Body of pancreas (tissue), 4 donors: ENCODE data around the gene PGK1. TPM values are rescaled to one million over a fixed set of nuclear protein-coding genes. Genes with fewer than 3 reads are reported as not detected.

ENCODE experiments used
- ATAC-seq: fragments of 150-250 bp; one replicate; pipeline ENCODE4 v1.9.1; 2016
- DNase-seq, 4 donors: peaks; one replicate each; pipeline ENCODE4 v3.0.0-alpha.2; 2019
- H3K27ac ChIP-seq, 4 donors: fragments of 200-600 bp; sonication (generic); 1 replicate in 3 of 4; 2 replicates in 1 of 4; pipeline versions ENCODE4 v1.5.1 to v1.6.1; 2016 to 2019; ENCODE audit warnings: mild to moderate bottlenecking in 1 of 4, mixed read lengths in 1 of 4, moderate library complexity in 1 of 4
- H3K27me3 ChIP-seq, 2 donors: fragments of 200-600 bp; sonication (generic); one replicate each; pipeline ENCODE4 v1.6.0; 2016; ENCODE audit warnings: mild to moderate bottlenecking in 1 of 2
- H3K36me3 ChIP-seq, 2 donors: fragments of 200-600 bp; sonication (generic); replicated peaks in 1 of 2; 2 replicates each; pipeline ENCODE4 v1.5.1; 2016; ENCODE audit warnings: low read depth in 2 of 2; ENCODE audit not compliant: insufficient read depth in 1 of 2
- H3K4me1 ChIP-seq: fragments of 200-600 bp; sonication (generic); one replicate; pipeline ENCODE4 v1.6.0; 2016
- H3K4me3 ChIP-seq, 2 donors: fragments of 200-600 bp; sonication (generic); 1 replicate in 1 of 2; 2 replicates in 1 of 2; pipeline ENCODE4 v1.5.1; 2016 to 2019
- H3K9me3 ChIP-seq, 3 donors: fragments of 200-600 bp; sonication (generic); 1 replicate in 2 of 3; 2 replicates in 1 of 3; pipeline ENCODE4 v1.5.1; 2016
- POLR2A ChIP-seq, 3 donors: fragments of 450-650 bp; IDR thresholded peaks; one replicate each; pipeline ENCODE4 v1.6.1; 2016; ENCODE audit warnings: antibody characterized with exemption in 3 of 3, mild to moderate bottlenecking in 2 of 3
- WGBS, 2 donors: methylation state at CpG; one replicate each; pipeline ENCODE4 v1.1.5; 2017; 5-methylcytosine and 5-hydroxymethylcytosine counted together
- intact Hi-C: fragments of 100-400 bp; cut with DNase I; formaldehyde crosslinking; loops from one replicate; pipeline ENCODE4 v1.15.1; 2023
- total RNA-seq, 2 donors: library from RNA; depleted of rRNA; stranded (reverse); fragments of >200 nt; gene quantifications; one replicate each; pipeline ENCODE4 v1.1.0, GENCODE V29; 2016
- TF ChIP-seq, protein P1 (sequence below), 7 experiments: fragments of 450-650 bp in 4 of 7; fragments of 200-600 bp in 3 of 7; sonication (generic) in 3 of 7; IDR thresholded peaks; one replicate each; pipeline ENCODE4 v1.5.1; 2016 to 2019; ENCODE audit warnings: antibody characterized with exemption in 7 of 7

The PGK1 gene
- total RNA-seq, 2 donors from 2014 or later, result 46.7 to 79.4 TPM

DNA sequence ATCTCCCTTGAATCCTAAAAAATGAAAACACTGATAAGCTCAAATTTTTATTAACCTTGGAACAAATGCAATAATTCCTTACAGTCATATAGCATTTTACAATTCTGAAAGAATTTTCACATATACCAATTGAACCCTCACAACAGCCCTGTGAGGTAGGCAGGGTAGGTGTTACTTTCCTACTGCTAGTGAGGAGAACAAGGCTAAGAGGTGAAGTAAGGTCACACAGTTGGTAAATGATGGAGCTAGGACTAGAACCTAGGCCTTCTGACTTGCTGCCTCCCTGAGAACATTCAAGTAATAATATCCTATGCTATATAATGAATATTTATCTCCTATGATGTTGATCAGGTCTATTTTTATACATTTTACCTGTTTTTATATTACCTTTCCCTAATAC lies 25.7 kb downstream of the PGK1 start:
- intact Hi-C loops, result no loop called here
- H3K9me3 ChIP-seq, result no peaks in the 10 kb centered on the region
- H3K4me1 ChIP-seq, result no peaks in the 10 kb centered on the region
- TF ChIP-seq, protein P1, sequence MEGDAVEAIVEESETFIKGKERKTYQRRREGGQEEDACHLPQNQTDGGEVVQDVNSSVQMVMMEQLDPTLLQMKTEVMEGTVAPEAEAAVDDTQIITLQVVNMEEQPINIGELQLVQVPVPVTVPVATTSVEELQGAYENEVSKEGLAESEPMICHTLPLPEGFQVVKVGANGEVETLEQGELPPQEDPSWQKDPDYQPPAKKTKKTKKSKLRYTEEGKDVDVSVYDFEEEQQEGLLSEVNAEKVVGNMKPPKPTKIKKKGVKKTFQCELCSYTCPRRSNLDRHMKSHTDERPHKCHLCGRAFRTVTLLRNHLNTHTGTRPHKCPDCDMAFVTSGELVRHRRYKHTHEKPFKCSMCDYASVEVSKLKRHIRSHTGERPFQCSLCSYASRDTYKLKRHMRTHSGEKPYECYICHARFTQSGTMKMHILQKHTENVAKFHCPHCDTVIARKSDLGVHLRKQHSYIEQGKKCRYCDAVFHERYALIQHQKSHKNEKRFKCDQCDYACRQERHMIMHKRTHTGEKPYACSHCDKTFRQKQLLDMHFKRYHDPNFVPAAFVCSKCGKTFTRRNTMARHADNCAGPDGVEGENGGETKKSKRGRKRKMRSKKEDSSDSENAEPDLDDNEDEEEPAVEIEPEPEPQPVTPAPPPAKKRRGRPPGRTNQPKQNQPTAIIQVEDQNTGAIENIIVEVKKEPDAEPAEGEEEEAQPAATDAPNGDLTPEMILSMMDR (IDR thresholded peaks at IDR 0.05), result no peak
- TF ChIP-seq POLR2A (IDR thresholded peaks at IDR 0.05), result no peak
- H3K4me3 ChIP-seq, result no peak overlapping the region
- ATAC-seq (no peak), DNase-seq (no peak)
- no peak overlapping the region for H3K27ac ChIP-seq
- H3K27me3 ChIP-seq, result no peaks in the 10 kb centered on the region
- H3K36me3 ChIP-seq, result no peaks in the 10 kb centered on the region

DNA sequence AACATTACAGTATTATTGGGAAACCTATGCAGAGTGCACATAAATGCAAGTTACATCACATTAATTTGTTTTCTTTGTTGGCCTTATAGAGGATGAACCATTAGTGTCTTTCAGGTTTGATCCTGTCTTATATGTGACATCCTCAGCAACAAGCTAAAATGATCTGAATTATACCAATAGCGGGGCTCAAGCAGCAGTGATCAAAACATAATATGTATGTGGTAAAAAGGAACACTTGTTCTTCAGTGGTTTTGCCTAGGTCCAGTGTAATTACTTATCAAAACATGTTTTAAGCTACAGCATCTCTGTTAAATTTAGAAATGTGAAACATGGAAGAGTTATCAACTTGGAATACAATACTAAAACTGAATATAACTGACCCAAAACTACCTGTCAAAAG lies 26.3 kb downstream of the PGK1 start:
- no peak for DNase-seq
- TF ChIP-seq, protein P1 (IDR thresholded peaks at IDR 0.05), result no peak
- TF ChIP-seq POLR2A (IDR thresholded peaks at IDR 0.05), result no peak
- no peaks in the 10 kb centered on the region for H3K36me3 ChIP-seq
- no peaks in the 10 kb centered on the region for H3K9me3 ChIP-seq
- ATAC-seq, result no peak
- intact Hi-C loops, result no loop called here
- WGBS, 2 donors, result 93 to 100% methylated on average over 1 of the region's 1 CpG
- no peaks in the 10 kb centered on the region for H3K4me1 ChIP-seq
- no peaks in the 10 kb centered on the region for H3K27me3 ChIP-seq
- H3K4me3 ChIP-seq, result no peak overlapping the region
- no peak overlapping the region for H3K27ac ChIP-seq

DNA sequence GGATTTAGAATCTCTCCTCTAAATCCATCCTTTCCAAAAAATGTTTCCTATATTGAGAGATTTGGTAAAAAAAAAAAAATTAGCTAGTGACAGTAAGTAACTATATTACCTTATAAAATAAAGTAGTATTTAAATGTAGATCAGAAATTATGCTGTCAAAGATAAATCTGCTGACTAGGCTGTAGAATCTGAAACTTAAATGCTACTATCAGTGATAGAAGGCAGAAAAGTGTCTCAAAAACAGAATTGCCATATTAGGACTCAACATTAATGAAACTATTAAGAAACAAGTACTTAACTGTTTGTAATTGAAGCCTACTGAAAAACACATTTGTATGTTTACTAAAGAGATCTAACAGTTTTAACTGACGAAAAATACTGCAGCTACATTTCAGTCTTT lies 27.1 kb downstream of the PGK1 start:
- no peak for ATAC-seq
- intact Hi-C loops, result no loop called here
- no peaks in the 10 kb centered on the region for H3K36me3 ChIP-seq

DNA sequence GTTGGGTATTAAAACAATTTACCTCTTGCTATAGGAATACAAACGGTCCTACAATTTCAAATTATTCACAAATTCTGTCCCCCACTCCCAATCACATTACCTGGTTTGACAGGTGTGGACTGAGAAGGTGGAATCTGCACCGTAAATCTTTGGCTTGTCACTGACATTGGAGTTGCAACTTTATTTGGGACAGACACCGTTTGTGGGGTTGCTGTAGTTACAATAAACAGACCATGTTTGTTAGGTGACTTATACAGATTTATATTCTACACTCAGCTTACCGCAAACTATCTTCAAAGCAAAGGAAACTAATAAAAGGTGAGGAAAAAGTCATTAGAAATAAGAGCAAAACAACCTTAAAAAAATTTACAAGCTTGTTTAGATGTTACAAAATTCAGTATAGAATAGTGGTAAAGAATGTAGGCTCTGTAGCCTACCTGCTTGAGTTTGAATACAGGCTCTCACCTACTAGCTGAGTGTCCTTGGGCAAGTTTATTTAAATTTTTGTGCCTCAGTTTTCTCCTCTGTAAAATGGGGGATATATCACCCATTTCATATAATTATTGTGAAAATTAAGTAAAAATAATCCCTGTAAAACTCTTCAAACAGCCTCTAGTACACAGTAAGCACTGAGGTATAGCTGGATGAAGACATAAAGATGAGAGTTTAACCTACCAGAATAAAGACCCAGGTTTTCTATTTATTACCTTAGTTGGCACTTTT lies 29.4 kb downstream of the PGK1 start:
- no peaks in the 10 kb centered on the region for H3K27me3 ChIP-seq
- H3K4me3 ChIP-seq, result no peak overlapping the region
- DNase-seq, result no peak
- ATAC-seq, result no peak
- TF ChIP-seq, protein P1 (IDR thresholded peaks at IDR 0.05), result no peak
- TF ChIP-seq POLR2A (IDR thresholded peaks at IDR 0.05), result no peak
- H3K9me3 ChIP-seq, result no peaks in the 10 kb centered on the region
- intact Hi-C loops, result no loop called here
- WGBS, 2 donors, result 68 to 72% methylated on average over 4 of the region's 4 CpGs
- no peaks in the 10 kb centered on the region for H3K36me3 ChIP-seq
- no peak overlapping the region for H3K27ac ChIP-seq
- no peaks in the 10 kb centered on the region for H3K4me1 ChIP-seq

More for the DNA sequence above, 27.1 kb downstream of the PGK1 start:
- DNase-seq, result no peak
- no peak for TF ChIP-seq POLR2A (IDR thresholded peaks at IDR 0.05)
- TF ChIP-seq, protein P1 (IDR thresholded peaks at IDR 0.05), result no peak
- no peak overlapping the region for H3K27ac ChIP-seq
- no peaks in the 10 kb centered on the region for H3K9me3 ChIP-seq
- WGBS, 2 donors, result 82 to 94% methylated on average over 1 of the region's 1 CpG
- no peaks in the 10 kb centered on the region for H3K27me3 ChIP-seq
- H3K4me1 ChIP-seq, result no peaks in the 10 kb centered on the region
- no peak overlapping the region for H3K4me3 ChIP-seq
